HG02840 (cell line): ENCODE results near the gene DLAT.
"Not testable (repeated sequence)": the region's sequence is repeated elsewhere in the genome, so short reads cannot be mapped to it uniquely, and the experiment has no call there.

Source experiments
- ATAC-seq: cut with Tn5 transposase; IDR thresholded peaks from one replicate; pipeline ENCODE4 v1.9.1; 2021; ENCODE audit warnings: mild to moderate bottlenecking, moderate library complexity, moderate number of reproducible peaks; ENCODE audit not compliant: unreplicated experiment, low FRiP score

DLAT gene

GRCh38 chr11:112046647-112047046, 21.4 kb downstream of the DLAT start:
- not testable (repeated sequence) for ATAC-seq

GRCh38 chr11:112048256-112048655, 23.0 kb downstream of the DLAT start:
- not testable (repeated sequence) for ATAC-seq

DNA sequence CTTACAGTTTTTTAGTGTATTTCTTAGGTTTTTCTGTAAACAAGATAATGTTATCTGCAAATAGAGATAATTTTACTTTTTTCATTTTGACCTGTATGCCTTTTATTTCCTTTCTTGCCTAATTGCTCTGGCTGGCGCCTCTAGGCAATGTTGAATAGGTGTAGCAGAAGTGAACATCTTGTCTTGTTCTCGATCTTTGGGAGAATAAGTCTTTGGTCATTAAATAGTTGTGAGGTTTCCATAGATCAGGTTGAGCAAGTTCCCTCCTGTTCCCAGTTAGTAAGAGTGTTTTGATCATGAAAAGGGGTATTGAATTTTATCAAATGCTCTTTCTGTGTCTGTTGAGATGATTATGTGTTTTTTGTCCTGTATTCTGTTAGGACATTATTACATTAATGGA, 24.6 kb downstream of the DLAT start:
- ATAC-seq: no peak

DNA sequence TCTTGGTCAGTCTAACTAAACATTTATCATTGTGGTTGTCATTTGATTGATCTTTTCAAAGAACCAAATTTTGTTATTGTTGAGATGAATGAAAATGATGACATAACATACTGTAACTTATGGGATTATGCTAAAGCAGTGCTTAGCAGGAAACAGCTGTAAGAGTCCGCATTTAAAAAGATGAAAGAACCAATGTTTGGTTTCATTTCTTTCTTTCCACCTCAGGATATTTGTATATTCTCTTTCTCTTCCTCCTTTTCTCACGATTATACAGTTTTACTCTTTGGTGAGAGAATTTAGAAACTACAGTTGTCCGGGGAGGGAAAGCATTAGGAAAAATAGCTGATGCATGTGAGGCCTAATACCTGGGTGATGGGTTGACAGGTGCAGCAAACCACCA, 25.5 kb downstream of the DLAT start:
- peak; percentile 78 for ATAC-seq

DNA sequence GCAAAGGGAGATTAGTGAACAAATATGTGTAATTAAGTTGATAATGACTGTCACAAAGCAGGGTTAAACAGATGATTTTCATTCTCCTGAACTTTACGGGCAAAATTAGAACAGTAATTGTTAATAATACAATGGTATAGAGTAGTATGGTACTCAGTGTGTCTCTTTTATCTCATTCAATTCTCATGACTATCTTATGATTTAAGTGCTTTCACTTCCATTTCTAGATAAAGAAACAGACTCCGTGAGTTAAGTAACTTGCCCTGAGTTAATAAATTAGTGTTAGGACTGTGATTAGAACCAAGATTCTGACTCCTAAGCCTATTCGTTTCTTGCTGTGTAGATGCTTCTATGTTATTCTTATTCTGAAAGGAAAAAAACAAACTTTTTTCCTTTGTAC, 26.6 kb downstream of the DLAT start:
- no peak for ATAC-seq

- no peak for ATAC-seq
These were observed 32.0 kb downstream of the DLAT start for GRCh38 chr11:112057170-112057569.

- ATAC-seq: no peak
These were observed 32.9 kb downstream of the DLAT start for GRCh38 chr11:112058103-112058502.

DNA sequence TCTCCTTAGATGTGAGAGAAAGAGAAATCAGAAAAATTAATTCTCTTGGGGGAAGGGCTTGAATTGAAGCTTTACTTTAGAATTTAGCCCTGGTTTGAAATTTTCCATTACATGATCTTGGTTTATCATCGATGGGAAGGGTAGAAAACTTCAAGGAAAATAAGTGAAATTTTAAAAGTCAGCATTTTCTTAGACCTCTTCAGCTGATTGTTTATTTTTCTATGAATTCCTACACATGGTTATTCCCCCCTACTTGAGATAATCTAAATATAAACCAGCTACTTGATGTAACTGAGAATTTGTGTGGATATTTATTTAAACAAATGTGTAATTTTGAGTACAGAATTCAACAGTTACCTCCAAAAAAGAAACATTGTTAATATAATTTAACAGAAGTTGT, 37.7 kb downstream of the DLAT start:
- no peak for ATAC-seq

- ATAC-seq: peak; percentile 86
These were observed 49.0 kb downstream of the DLAT start, which contains the start of the genes NKAPD1 and PIH1D2 for GRCh38 chr11:112073941-112074811. NKAPD1 (plus strand) TSS chr11:112074299; CDS start chr11:112075575, 1,276 bp downstream. PIH1D2 (minus strand) TSS chr11:112074017; CDS start chr11:112073174, 843 bp downstream.

DNA sequence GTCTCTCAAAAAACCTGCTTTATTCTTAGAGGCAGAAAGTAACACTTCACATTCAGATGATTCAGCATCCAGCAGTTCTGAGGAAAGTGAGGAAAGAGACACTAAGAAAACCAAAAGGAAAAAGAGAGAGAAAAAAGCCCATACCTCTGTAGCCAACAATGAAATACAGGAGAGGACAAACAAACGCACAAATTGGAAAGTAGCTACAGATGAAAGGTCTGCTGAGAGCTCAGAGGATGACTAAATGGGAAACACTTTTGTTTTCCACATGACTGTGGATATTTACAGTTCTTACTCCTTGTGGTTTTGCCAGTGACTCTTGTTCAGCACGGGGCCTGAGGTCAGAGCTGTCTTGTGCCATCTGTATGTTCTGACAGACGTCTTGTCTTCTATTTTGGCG, 57.5 kb downstream of the DLAT start:
- ATAC-seq: no peak

DNA sequence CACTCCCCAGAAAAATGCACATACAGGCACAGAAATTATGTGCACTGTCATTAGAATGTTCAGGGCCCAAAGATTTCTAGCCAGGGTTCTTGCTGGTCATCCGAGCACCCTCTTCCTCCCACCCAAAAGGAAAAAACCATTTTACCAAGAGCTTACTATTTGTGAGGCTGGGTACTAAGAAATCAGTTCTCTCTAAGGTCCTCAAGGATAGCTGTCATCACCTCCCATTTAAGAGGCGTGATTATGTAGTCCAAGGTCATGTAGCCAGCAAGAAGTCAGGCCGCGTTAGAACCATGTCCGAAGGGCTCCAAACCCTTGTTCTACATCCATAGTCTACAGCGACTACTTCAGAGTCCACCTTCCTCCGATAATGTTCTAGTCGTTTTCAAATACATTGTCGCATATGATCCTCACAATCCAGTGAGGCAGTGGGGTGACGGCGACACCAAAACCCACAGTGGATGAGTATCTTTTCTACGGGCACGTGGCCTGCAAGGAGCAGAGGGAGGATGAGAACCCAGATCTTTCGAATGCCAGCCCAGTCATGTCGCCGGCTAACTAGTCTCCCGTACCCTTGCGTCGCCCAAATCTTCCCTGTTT, 60.7 kb downstream of the DLAT start:
- ATAC-seq: peak; percentile 13

- peak; percentile 88 for ATAC-seq
These were observed 61.4 kb downstream of the DLAT start, which contains the start of the genes SDHD and TIMM8B for GRCh38 chr11:112086422-112087191. SDHD (plus strand) TSS chr11:112086873; CDS start chr11:112086908, 35 bp downstream. TIMM8B (minus strand) TSS chr11:112086756; CDS start chr11:112086723, 33 bp downstream.

- ATAC-seq: no peak
These were observed 62.0 kb downstream of the DLAT start for GRCh38 chr11:112087212-112087611.

DNA sequence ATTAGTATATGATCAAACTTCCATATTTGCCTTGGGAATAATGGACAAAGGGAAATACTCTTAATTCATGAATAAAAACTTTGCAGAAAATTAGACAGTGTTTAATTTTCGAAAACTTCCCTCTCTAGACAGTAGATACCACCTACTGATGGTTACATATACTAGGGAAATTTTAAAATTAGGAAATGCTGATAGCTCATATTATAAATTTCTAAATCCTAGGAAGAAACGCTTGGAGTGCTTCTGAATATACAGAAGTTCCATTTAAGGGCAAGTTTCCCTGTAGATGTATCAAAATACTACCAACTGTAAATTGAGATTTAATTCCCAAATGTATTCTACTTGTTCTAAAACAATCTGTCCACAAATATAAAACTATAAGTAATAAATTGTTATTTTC, 70.1 kb downstream of the DLAT start:
- not testable (repeated sequence) for ATAC-seq

- ATAC-seq: no peak
These were observed 71.0 kb downstream of the DLAT start for GRCh38 chr11:112096194-112096593.

DNA sequence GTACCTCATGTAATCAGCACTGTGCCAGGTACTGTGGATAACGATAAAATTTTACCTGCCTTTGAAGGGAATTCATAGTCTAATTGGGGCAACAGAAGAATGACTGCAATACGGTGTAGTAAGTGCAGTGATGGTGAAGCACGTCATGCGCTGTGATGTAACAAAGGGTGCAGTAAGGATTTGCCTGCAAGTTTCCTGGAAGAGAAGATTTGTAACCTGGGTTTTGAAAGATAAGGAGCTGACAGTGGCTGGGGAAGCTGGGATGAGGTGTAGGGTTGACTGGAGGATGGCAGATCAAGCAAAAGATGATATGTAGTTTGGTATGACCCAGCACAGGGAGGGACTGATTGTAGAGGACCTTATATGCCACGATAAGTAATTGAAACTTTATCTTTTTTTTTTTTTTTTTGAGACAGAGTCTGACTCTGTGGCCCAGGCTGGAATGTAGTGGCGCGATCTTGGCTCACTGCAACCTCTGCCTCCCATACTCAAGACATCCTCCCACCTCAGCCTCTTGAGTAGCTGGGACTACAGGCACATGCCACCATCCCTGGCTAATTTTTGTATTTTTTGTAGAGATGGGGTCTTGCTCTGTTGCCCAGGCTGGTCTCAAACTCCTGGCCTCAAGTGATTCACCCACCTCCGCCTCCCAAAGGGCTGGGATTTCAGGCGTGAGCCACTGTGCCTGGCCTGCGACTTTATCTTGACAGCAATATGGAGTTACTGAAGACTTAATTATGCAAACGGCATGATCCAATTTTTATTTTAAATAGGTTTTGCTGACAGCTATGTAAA, 72.7 kb downstream of the DLAT start:
- no peak for ATAC-seq

DNA sequence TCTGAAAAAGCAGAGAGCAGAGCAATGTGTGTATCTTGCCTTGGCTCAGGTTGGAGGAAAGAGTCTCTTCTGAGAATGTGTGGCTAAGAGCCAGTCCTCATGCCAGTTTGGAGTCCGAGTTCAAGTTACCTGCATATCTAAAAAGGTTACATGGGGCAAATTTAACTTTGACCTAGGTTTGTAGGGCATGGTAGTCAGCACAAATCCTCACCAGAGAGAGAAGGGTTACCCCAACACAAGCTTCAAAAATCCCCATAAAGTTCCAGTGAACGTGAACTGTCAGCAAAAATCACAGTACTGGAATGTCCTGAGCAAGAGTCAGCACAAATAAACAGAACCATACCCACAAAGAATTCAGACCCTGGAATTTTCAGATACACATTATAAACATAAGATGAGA, 75.3 kb downstream of the DLAT start:
- ATAC-seq: no peak

- no peak for ATAC-seq
These were observed 78.2 kb downstream of the DLAT start for GRCh38 chr11:112103446-112103845.

DNA sequence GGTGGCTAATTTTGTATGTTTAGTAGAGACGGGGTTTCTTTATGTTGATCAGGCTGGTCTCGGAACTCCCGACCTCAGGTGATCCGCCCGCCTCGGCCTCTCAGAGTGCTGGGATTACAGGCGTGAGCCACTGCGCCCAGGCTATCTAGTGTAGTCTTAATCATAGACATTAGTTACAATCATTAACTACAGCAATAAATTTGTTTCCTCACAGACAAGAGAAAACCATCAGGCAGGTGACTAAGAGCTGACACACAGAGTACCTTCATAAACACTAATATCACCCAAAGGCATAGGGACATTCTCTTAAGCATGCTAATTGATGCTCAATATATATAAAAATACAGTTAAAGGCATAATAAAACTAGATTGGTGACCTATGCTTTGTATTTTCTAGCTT, 80.9 kb downstream of the DLAT start:
- no peak for ATAC-seq
